ENCODE measurements around the gene RANBP1.
A peak's percentile ranks its signal among the peaks of the same experiment; 100 is the strongest.

RANBP1 gene

DNA sequence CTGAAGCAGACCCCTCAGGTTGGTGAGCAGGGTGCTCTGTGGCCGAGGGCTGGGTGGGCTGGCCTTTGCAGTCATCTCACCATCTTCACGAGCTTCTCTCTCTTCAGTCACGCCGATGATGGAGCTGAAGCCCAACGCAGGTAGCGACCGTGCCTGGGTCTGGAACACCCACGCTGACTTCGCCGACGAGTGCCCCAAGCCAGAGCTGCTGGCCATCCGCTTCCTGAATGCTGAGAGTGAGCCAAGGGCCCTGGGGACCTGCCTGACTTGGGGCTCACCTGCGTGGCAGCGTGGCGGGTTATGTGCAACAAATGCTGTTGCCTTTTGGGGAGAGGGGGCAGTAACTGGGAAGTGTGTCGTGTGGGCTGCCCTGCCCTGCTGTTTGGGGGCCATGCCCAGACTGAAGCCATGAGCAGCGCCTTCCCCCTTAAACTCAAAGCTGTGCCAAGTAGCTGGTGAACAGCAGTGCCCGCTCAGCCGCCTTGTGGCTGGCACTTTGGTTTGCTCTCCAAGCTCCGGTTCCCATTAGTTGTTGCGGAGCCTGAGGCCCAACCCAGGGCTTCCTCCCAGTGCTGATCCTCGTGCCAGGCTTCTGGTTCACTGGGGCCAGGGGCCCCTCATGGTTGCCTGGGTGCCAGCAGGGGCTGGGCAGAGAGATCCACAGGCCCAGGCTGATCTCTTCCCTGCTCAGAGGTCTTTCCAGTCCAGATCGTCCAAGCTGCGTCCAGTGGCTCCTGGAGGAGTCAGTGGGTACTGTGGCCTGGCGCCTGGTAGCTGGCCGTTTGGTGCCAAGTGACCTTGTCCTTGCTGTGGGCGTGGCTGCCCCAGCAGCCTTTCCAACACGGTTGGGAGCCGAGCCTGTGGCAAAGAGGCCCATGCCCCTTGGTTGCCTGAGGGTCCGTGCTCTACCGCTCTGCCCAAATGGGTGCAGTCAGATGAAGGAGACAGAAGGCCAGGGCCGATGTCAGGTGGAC lies 9.6 kb downstream of the RANBP1 start:
- DNase-seq = no peak

GRCh38 chr22:20126284-20127029 lies 10.6 kb downstream of the RANBP1 start:
- DNase-seq = no peak

- DNase-seq = no peak
Measured at GRCh38 chr22:20127318-20127868, 11.5 kb downstream of the RANBP1 start.

GRCh38 chr22:20127869-20128618 lies 12.1 kb downstream of the RANBP1 start:
- DNase-seq = no peak

DNA sequence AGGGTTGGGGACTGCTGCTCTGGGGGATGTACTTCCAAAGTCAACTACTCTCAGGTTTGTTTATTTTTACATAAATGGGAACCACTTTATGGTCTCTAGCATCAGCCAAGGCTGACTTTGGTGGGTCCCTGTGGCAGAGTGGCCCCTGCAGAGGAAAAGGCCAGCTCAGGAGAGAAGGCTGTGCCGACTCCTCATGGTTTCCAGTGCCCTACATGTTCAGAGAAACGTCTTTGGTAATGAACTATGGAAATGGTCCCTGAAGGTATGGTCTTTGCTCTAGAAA lies 12.7 kb downstream of the RANBP1 start:
- DNase-seq = no peak

GRCh38 chr22:20128902-20129746 lies 13.2 kb downstream of the RANBP1 start:
- DNase-seq = peak; percentile 26

DNA sequence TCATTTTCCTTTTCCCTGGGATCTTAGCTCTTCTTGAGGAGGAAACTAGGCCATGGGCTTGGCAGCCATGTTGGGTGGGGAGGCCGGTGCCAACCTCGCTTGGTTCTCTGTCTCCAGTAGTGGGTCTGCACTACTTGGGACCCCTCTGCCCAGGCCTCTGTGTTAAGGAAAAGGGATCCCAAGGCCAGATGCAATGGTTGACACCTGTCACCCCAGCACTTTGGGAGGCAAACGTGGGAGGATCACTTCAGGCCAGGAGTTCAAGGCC lies 13.8 kb downstream of the RANBP1 start:
- DNase-seq = no peak

- DNase-seq = peak; percentile 57
Measured at GRCh38 chr22:20130319-20130718, 14.4 kb downstream of the RANBP1 start.

GRCh38 chr22:20130731-20131596 lies 15.1 kb downstream of the RANBP1 start:
- peak; percentile 19 for DNase-seq

DNA sequence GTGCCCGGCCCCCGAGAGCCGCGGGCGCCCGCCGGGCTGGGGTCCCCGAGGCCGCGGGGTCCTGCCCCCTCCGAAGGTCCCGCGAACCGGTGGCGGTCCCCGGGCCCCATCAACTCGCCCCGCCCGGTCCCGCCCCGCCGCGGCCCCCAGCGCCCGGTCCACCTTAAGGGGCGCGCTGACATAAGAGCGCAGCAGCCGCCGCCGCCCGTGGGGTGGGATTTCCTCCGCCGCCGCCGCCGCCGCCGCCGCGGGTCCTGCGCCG lies 15.6 kb downstream of the RANBP1 start, which contains the start of gene ZDHHC8:
ZDHHC8 (plus strand) TSS at position 208 of the 262 bp plus-strand sequence. CDS start 144 bp downstream, outside the sequence.
- DNase-seq = no peak

- DNase-seq = no peak
Measured at GRCh38 chr22:20131859-20132685, 16.2 kb downstream of the RANBP1 start.

DNA sequence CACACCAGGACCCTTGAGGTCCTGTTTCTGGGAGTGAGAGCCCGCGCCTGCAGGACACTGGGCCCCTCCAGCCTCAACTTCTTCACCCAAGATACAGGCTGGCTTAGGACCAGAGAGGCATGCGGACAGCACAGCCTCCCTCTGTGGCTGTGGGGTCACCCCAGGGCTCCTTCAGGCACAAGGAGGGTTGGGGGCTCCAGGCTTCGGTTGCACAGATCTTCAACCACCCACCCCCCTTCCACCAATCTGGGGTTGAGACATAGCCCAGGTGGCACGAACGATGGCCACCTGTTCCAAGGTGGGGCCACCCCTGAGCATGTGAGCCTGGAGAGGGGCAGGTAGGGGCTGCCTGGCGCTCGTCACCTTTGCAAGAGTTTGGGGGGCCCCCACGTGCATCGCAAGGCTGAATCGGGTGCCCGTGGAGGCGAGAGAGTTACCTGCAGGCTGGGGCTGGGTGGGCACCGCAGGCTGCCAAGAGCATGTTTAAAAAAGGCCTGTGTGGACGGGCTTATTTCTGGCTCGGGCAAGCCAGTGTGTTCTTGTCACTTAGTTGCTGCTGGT lies 16.9 kb downstream of the RANBP1 start:
- no peak for DNase-seq

DNA sequence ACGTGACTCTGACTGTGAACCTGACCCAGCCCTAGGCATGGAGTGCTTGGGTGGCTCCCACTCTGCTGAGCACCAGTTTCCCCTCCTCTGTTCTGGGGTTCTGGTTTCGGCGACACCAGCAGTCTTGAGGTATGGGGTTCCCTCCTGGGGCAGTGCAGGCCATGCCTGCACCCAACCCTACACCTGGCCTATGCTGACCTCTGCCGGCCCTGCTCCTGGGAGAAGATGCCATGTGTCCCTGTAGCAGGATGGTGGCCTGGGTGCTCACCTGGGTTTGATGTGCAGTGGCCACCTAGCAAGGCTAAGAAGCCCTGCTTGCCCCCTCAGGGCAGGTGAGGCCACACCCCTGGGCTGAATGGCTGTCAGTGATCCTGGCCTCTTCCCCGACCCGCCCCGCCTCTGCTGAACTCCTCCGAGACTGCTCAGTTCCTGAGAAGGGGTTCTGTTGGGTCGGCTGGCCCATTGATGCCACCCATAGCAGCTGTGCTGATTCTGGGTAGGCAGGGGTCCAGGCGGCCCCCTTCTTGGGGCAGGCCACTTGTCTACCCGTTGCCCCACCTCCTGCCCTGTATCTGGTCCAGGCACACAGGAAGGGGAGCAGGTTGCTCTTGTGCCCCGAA lies 18.1 kb downstream of the RANBP1 start:
- no peak for DNase-seq

DNA sequence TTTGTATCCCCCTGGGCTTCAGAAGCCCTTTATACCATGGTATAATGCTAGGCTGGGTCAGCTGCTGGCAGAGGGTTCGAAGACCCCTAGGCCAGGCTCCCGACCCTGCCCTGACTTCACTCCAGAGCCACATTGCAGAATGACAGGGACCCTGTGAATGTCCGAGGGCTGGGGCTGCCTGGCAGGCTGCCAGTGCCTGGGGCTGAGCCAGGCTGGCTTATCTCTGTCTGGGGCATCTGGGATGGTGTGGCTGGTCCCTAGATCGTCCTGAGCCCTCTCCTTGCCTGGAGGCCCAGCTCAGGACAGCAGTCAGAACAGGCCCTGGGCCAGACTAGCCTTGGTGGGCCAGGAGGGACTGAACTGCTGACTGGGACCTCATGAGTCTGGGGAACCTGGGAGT lies 19.4 kb downstream of the RANBP1 start:
- DNase-seq = no peak

GRCh38 chr22:20135806-20136602 lies 20.1 kb downstream of the RANBP1 start:
- no peak for DNase-seq

DNA sequence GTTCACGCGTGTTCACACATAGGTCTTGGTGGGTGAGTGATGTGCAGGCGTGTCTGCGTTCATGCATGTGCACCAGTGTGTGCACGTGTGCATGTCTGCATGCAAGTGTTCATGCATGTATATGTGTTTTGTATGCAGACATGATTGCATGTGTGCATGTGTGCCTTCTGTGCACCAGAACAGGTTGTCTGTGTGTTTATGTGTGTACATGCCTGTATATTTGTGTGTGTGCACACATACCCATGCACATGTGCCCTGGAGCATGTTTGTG lies 20.6 kb downstream of the RANBP1 start:
- no peak for DNase-seq

DNA sequence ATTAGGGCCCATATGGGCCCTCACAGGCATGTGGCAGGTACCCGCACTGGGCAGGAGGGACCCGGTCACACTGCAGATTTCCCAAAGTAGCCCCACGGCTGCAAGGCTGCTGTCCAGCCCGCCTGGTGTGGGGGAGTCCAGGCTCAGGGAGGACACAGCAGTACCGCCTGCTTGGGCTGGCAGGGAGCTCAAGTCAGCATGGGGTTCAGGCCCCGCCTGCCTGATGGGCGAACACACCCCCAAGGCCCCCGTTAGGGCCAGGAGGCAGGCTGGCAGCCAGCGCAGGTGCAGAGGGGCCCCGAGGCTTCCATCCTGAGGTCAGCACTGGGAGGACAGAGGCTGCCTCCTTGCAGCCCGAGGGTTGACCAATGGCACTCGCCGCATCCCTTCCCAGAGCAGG lies 21.2 kb downstream of the RANBP1 start:
- no peak for DNase-seq

- no peak for DNase-seq
Measured at GRCh38 chr22:20137671-20138416, 21.9 kb downstream of the RANBP1 start.

DNA sequence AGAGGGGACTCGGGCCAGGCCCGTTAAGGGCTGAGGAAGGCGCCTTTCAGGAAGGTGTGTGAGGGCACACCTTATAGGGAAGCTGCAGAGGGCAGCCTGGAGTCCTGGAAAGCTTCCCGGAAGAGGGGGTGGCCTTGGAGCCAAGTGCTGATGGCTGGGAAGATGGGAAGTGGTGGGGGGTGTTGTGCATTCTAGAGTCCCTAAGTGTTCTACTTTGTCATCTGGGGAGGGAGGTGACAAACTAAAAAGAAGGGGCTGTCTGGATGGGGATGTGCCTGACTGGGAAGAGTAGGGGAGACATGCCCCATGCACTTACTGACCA lies 22.5 kb downstream of the RANBP1 start:
- DNase-seq = no peak
